GM20000 (cell line): ENCODE measurements around the gene VGLL4.
A peak's percentile ranks its signal among the peaks of the same experiment; 100 is the strongest.
"Not testable (repeated sequence)": the region's sequence is repeated elsewhere in the genome, so short reads cannot be mapped to it uniquely, and the experiment has no call there.

Source experiments
- DNase-seq: peaks from one replicate; pipeline ENCODE4 v3.0.0; 2012; ENCODE audit warnings: low spot score
- CTCF ChIP-seq: IDR thresholded peaks from 2 replicates; pipeline ENCODE4 v1.5.1; 2012; ENCODE audit warnings: mild to moderate bottlenecking, control low read depth; ENCODE audit errors: extremely low read depth, missing control alignments

The VGLL4 gene

GRCh38 chr3:11574981-11575669, 68.6 kb downstream of the VGLL4 start:
- no peak for TF ChIP-seq CTCF

GRCh38 chr3:11572660-11573059, 71.1 kb downstream of the VGLL4 start:
- not testable (repeated sequence) for DNase-seq

More at GRCh38 chr3:11574981-11575669, 68.6 kb downstream of the VGLL4 start:
- no peak for DNase-seq

- TF ChIP-seq CTCF = no peak
- no peak for DNase-seq
Measured at GRCh38 chr3:11570789-11571495, 72.8 kb downstream of the VGLL4 start.

GRCh38 chr3:11570251-11570650, 73.5 kb downstream of the VGLL4 start:
- no peak for TF ChIP-seq CTCF

GRCh38 chr3:11569156-11569741, 74.5 kb downstream of the VGLL4 start:
- no peak for DNase-seq
- TF ChIP-seq CTCF = no peak

More at GRCh38 chr3:11570251-11570650, 73.5 kb downstream of the VGLL4 start:
- DNase-seq = no peak

GRCh38 chr3:11568503-11569155, 75.1 kb downstream of the VGLL4 start:
- TF ChIP-seq CTCF = no peak
- no peak for DNase-seq

- no peak for TF ChIP-seq CTCF
- DNase-seq = peak; percentile 14
Measured at GRCh38 chr3:11567516-11568467, 75.9 kb downstream of the VGLL4 start.
